ENCODE data around the gene ACO2.
"Not testable (repeated sequence)": the region's sequence is repeated elsewhere in the genome, so short reads cannot be mapped to it uniquely, and the experiment has no call there.

The ACO2 gene

GRCh38 chr22:41444360-41445128 lies 24.4 kb upstream of the ACO2 start:
- Mint-ChIP-seq H3K9me3 (no peaks in the 10 kb centered on the region), H3K4me3 (peak overlapping the region; percentile 89), H3K27ac (peak overlapping the region; percentile 79), H3K36me3 (ENCODE audit: low read depth) (peaks cover 7% of the 10 kb centered on the region), H3K27me3 (ENCODE audit: low read depth) (no peaks in the 10 kb centered on the region), H3K4me1 (ENCODE audit: low read depth) (peaks cover 16% of the 10 kb centered on the region)
- DNase-seq (ENCODE audit: low spot score) = peak; percentile 89

GRCh38 chr22:41445129-41446056 lies 23.5 kb upstream of the ACO2 start:
- H3K9me3 Mint-ChIP-seq = no peaks in the 10 kb centered on the region
- H3K27me3 Mint-ChIP-seq (ENCODE audit: low read depth) = no peaks in the 10 kb centered on the region
- peak overlapping the region; percentile 89 for H3K4me3 Mint-ChIP-seq
- peak; percentile 23 for DNase-seq (ENCODE audit: low spot score)
- peaks cover 16% of the 10 kb centered on the region for H3K4me1 Mint-ChIP-seq (ENCODE audit: low read depth)
- H3K27ac Mint-ChIP-seq = peak overlapping the region; percentile 79
- H3K36me3 Mint-ChIP-seq (ENCODE audit: low read depth) = peaks cover 7% of the 10 kb centered on the region

GRCh38 chr22:41446057-41446501 lies 22.8 kb upstream of the ACO2 start:
- Mint-ChIP-seq H3K4me1 (ENCODE audit: low read depth) (peaks cover 16% of the 10 kb centered on the region), H3K4me3 (peak overlapping the region; percentile 89), H3K9me3 (no peaks in the 10 kb centered on the region), H3K27ac (peak overlapping the region; percentile 97), H3K27me3 (ENCODE audit: low read depth) (no peaks in the 10 kb centered on the region), H3K36me3 (ENCODE audit: low read depth) (peaks cover 7% of the 10 kb centered on the region)
- no peak for DNase-seq (ENCODE audit: low spot score)

- Mint-ChIP-seq H3K4me1 (ENCODE audit: low read depth) (peaks cover 16% of the 10 kb centered on the region), H3K27ac (peak within 1 kb of the TSS; percentile 97), H3K9me3 (no peaks in the 10 kb centered on the region), H3K27me3 (ENCODE audit: low read depth) (no peaks in the 10 kb centered on the region), H3K4me3 (peak within 1 kb of the TSS; percentile 89), H3K36me3 (ENCODE audit: low read depth) (peaks cover 6% of the 10 kb centered on the region)
- peak; percentile 94 for DNase-seq (ENCODE audit: low spot score)
Measured at GRCh38 chr22:41446639-41447434, 22.1 kb upstream of the ACO2 start, which contains the start of gene TOB2. TSS of gene TOB2 (minus strand) at chr22:41446801. CDS start at chr22:41437345, 9,456 bp downstream.

GRCh38 chr22:41447435-41448188 lies 21.3 kb upstream of the ACO2 start:
- H3K4me3 Mint-ChIP-seq = peak overlapping the region; percentile 89
- peaks cover 2% of the 10 kb centered on the region for H3K36me3 Mint-ChIP-seq (ENCODE audit: low read depth)
- peak; percentile 63 for DNase-seq (ENCODE audit: low spot score)
- H3K27me3 Mint-ChIP-seq (ENCODE audit: low read depth) = no peaks in the 10 kb centered on the region
- no peaks in the 10 kb centered on the region for H3K9me3 Mint-ChIP-seq
- peak overlapping the region; percentile 97 for H3K27ac Mint-ChIP-seq
- H3K4me1 Mint-ChIP-seq (ENCODE audit: low read depth) = peaks cover 13% of the 10 kb centered on the region

GRCh38 chr22:41448189-41448808 lies 20.6 kb upstream of the ACO2 start:
- Mint-ChIP-seq H3K27me3 (ENCODE audit: low read depth) (no peaks in the 10 kb centered on the region), H3K27ac (peak overlapping the region; percentile 97), H3K4me3 (peak overlapping the region; percentile 89), H3K36me3 (ENCODE audit: low read depth) (no peaks in the 10 kb centered on the region), H3K9me3 (no peaks in the 10 kb centered on the region), H3K4me1 (ENCODE audit: low read depth) (peaks cover 8% of the 10 kb centered on the region)
- peak; percentile 94 for DNase-seq (ENCODE audit: low spot score)

GRCh38 chr22:41458161-41458728 lies 10.7 kb upstream of the ACO2 start:
- DNase-seq (ENCODE audit: low spot score) = no peak
- no peaks in the 10 kb centered on the region for H3K27me3 Mint-ChIP-seq (ENCODE audit: low read depth)
- H3K27ac Mint-ChIP-seq = no peak overlapping the region
- no peaks in the 10 kb centered on the region for H3K9me3 Mint-ChIP-seq
- no peaks in the 10 kb centered on the region for H3K4me1 Mint-ChIP-seq (ENCODE audit: low read depth)
- H3K4me3 Mint-ChIP-seq = no peak overlapping the region
- H3K36me3 Mint-ChIP-seq (ENCODE audit: low read depth) = peaks cover 27% of the 10 kb centered on the region

GRCh38 chr22:41459431-41459830 lies 9.5 kb upstream of the ACO2 start:
- H3K36me3 Mint-ChIP-seq (ENCODE audit: low read depth) = peaks cover 34% of the 10 kb centered on the region
- no peaks in the 10 kb centered on the region for H3K4me1 Mint-ChIP-seq (ENCODE audit: low read depth)
- no peak overlapping the region for H3K27ac Mint-ChIP-seq
- H3K9me3 Mint-ChIP-seq = no peaks in the 10 kb centered on the region
- H3K4me3 Mint-ChIP-seq = no peak overlapping the region
- H3K27me3 Mint-ChIP-seq (ENCODE audit: low read depth) = no peaks in the 10 kb centered on the region
- DNase-seq (ENCODE audit: low spot score) = no peak

- DNase-seq (ENCODE audit: low spot score); H3K27me3 Mint-ChIP-seq (ENCODE audit: low read depth); H3K4me3 Mint-ChIP-seq; H3K27ac Mint-ChIP-seq; H3K9me3 Mint-ChIP-seq; H3K4me1 Mint-ChIP-seq (ENCODE audit: low read depth): not testable (repeated sequence)
- peaks cover 39% of the 10 kb centered on the region for H3K36me3 Mint-ChIP-seq (ENCODE audit: low read depth)
Measured at GRCh38 chr22:41460071-41460470, 8.8 kb upstream of the ACO2 start.

GRCh38 chr22:41461901-41462300 lies 7.0 kb upstream of the ACO2 start:
- H3K27me3 Mint-ChIP-seq (ENCODE audit: low read depth) = no peaks in the 10 kb centered on the region
- DNase-seq (ENCODE audit: low spot score) = no peak
- H3K27ac Mint-ChIP-seq = no peak overlapping the region
- no peak overlapping the region for H3K4me3 Mint-ChIP-seq
- peaks cover 3% of the 10 kb centered on the region for H3K4me1 Mint-ChIP-seq (ENCODE audit: low read depth)
- peaks cover 47% of the 10 kb centered on the region for H3K36me3 Mint-ChIP-seq (ENCODE audit: low read depth)
- no peaks in the 10 kb centered on the region for H3K9me3 Mint-ChIP-seq

- peak overlapping the region; percentile 99 for H3K27ac Mint-ChIP-seq
- H3K27me3 Mint-ChIP-seq (ENCODE audit: low read depth) = no peaks in the 10 kb centered on the region
- H3K36me3 Mint-ChIP-seq (ENCODE audit: low read depth) = peaks cover 36% of the 10 kb centered on the region
- no peaks in the 10 kb centered on the region for H3K9me3 Mint-ChIP-seq
- peak overlapping the region; percentile 86 for H3K4me3 Mint-ChIP-seq
- no peak for DNase-seq (ENCODE audit: low spot score)
- peaks cover 31% of the 10 kb centered on the region for H3K4me1 Mint-ChIP-seq (ENCODE audit: low read depth)
Measured at GRCh38 chr22:41469218-41469851, 418 bp downstream of the ACO2 start.

GRCh38 chr22:41470886-41471285 lies 2.0 kb downstream of the ACO2 start:
- Mint-ChIP-seq H3K36me3 (ENCODE audit: low read depth) (peaks cover 27% of the 10 kb centered on the region), H3K4me3 (peak overlapping the region; percentile 86), H3K9me3 (no peaks in the 10 kb centered on the region), H3K27ac (peak overlapping the region; percentile 47), H3K4me1 (ENCODE audit: low read depth) (peaks cover 31% of the 10 kb centered on the region), H3K27me3 (ENCODE audit: low read depth) (no peaks in the 10 kb centered on the region)
- no peak for DNase-seq (ENCODE audit: low spot score)

All from T-helper 2 cell treated with Interferon-gamma antibody and Interleukin-4, amounts not matched to agents 5 μg/mL and 100 μg/mL, for 36 hours (primary cell).